Peyer's patch (tissue), 4 donors: Measurements from ENCODE around the gene TGFBR2. TPM values are rescaled to one million over a fixed set of nuclear protein-coding genes. Genes with fewer than 3 reads are reported as not detected.
"Not testable (repeated sequence)": the region's sequence is repeated elsewhere in the genome, so short reads cannot be mapped to it uniquely, and the experiment has no call there.

Experiments
- DNase-seq, 3 donors: peaks; one replicate each; pipeline ENCODE4 v3.0.0-alpha.2; 2017 to 2019
- H3K27ac ChIP-seq, 4 donors: fragments of 200-600 bp; sonication (generic); one replicate each; pipeline ENCODE4 v1.5.1; 2016 to 2019
- H3K27me3 ChIP-seq, 2 donors: fragments of 200-600 bp; sonication (generic); one replicate each; pipeline ENCODE4 v1.5.1; 2019
- H3K36me3 ChIP-seq, 3 donors: fragments of 200-600 bp; sonication (generic); one replicate each; pipeline ENCODE4 v1.5.1; 2016 to 2019
- H3K4me1 ChIP-seq, 4 donors: fragments of 200-600 bp; sonication (generic); one replicate each; pipeline ENCODE4 v1.5.1; 2016 to 2019
- H3K4me3 ChIP-seq, 4 donors: fragments of 200-600 bp; sonication (generic); 1 replicate in 3 of 4; 2 replicates in 1 of 4; pipeline ENCODE4 v1.5.1; 2016 to 2019; ENCODE audit warnings: mild to moderate bottlenecking in 1 of 4
- H3K9me3 ChIP-seq, 4 donors: fragments of 200-600 bp; sonication (generic); one replicate each; pipeline ENCODE4 v1.5.1; 2016 to 2019; ENCODE audit warnings: mild to moderate bottlenecking in 1 of 4
- CTCF ChIP-seq, 6 experiments: fragments of 450-650 bp in 4 of 6; fragments of 200-600 bp in 2 of 6; sonication (generic) in 1 of 6; IDR thresholded peaks; one replicate each; pipeline ENCODE4 v1.5.1; 2017 to 2019; ENCODE audit warnings: antibody characterized with exemption in 6 of 6, mild to moderate bottlenecking in 3 of 6, moderate library complexity in 1 of 6
- POLR2A ChIP-seq, 2 donors: fragments of 450-650 bp; IDR thresholded peaks; one replicate each; pipeline ENCODE4 v1.5.1; 2017; ENCODE audit warnings: antibody characterized with exemption in 2 of 2, mild to moderate bottlenecking in 2 of 2, moderate library complexity in 2 of 2
- total RNA-seq, 4 donors: library from RNA; depleted of rRNA; stranded (reverse); fragments of >200 nt; gene quantifications; one replicate each; pipeline ENCODE4 v1.1.0, GENCODE V29; 2016

The TGFBR2 gene
- total RNA-seq, 4 donors from 2014 or later: 51.8 to 127 (median 105) TPM

- TF ChIP-seq CTCF (IDR thresholded peaks at IDR 0.05) (no peak), POLR2A (IDR thresholded peaks at IDR 0.05) (no peak)
- Histone ChIP-seq H3K4me1 (peaks cover 0 to 18% (median 0%) of the 10 kb centered on the region in 4 donors), H3K4me3 (no peak overlapping the region), H3K9me3 (no peaks in the 10 kb centered on the region), H3K27me3 (no peaks in the 10 kb centered on the region), H3K36me3 (peaks cover 0 to 31% (median 0%) of the 10 kb centered on the region in 3 donors), H3K27ac (peak overlapping the region in 3 of 4 donors; percentile 28 to 53 (median 33))
- no peak for DNase-seq
Observed at GRCh38 chr3:30666572-30667279, 60.3 kb downstream of the TGFBR2 start.

GRCh38 chr3:30667280-30667651 lies 60.9 kb downstream of the TGFBR2 start:
- Histone ChIP-seq H3K4me3 (no peak overlapping the region), H3K36me3 (peaks cover 0 to 34% (median 0%) of the 10 kb centered on the region in 3 donors), H3K4me1 (peaks cover 0 to 21% (median under 1%) of the 10 kb centered on the region in 4 donors), H3K27ac (peak overlapping the region in 1 of 4 donors; percentile 33), H3K27me3 (no peaks in the 10 kb centered on the region), H3K9me3 (no peaks in the 10 kb centered on the region)
- DNase-seq: no peak
- TF ChIP-seq CTCF (IDR thresholded peaks at IDR 0.05) (no peak), POLR2A (IDR thresholded peaks at IDR 0.05) (no peak)

GRCh38 chr3:30668051-30668609 lies 61.7 kb downstream of the TGFBR2 start:
- DNase-seq: no peak
- no peak overlapping the region for H3K27ac ChIP-seq
- H3K9me3 ChIP-seq: no peaks in the 10 kb centered on the region
- H3K4me1 ChIP-seq: peaks cover 0 to 30% (median 3%) of the 10 kb centered on the region in 4 donors
- H3K36me3 ChIP-seq: peaks cover 0 to 29% (median 0%) of the 10 kb centered on the region in 3 donors
- no peak for TF ChIP-seq CTCF (IDR thresholded peaks at IDR 0.05)
- no peak for TF ChIP-seq POLR2A (IDR thresholded peaks at IDR 0.05)
- no peak overlapping the region for H3K4me3 ChIP-seq
- H3K27me3 ChIP-seq: no peaks in the 10 kb centered on the region

- H3K36me3 ChIP-seq: peaks cover 0 to 37% (median 0%) of the 10 kb centered on the region in 3 donors
- peaks cover 0 to 32% (median 6%) of the 10 kb centered on the region in 4 donors for H3K4me1 ChIP-seq
- not testable (repeated sequence) for H3K9me3 ChIP-seq, H3K4me3 ChIP-seq, DNase-seq, H3K27ac ChIP-seq, H3K27me3 ChIP-seq
Observed at GRCh38 chr3:30669360-30669934, 63.0 kb downstream of the TGFBR2 start.

GRCh38 chr3:30670292-30670691 lies 63.9 kb downstream of the TGFBR2 start:
- TF ChIP-seq CTCF (IDR thresholded peaks at IDR 0.05) (no peak), POLR2A (IDR thresholded peaks at IDR 0.05) (no peak)
- H3K4me3 ChIP-seq: no peak overlapping the region
- H3K9me3 ChIP-seq: no peaks in the 10 kb centered on the region
- H3K27me3 ChIP-seq: no peaks in the 10 kb centered on the region
- DNase-seq: no peak
- H3K27ac ChIP-seq: no peak overlapping the region
- peaks cover 0 to 45% (median 0%) of the 10 kb centered on the region in 3 donors for H3K36me3 ChIP-seq
- H3K4me1 ChIP-seq: peaks cover 0 to 27% (median 6%) of the 10 kb centered on the region in 4 donors
